A673 (cell line): ENCODE data around the gene ADAT1.

Experiments
- EZH2 ChIP-seq: fragments of 200-600 bp; sonication (generic); IDR thresholded peaks from 2 replicates; pipeline ENCODE4 v1.6.1; 2017; ENCODE audit warnings: borderline replicate concordance, low read depth, mild to moderate bottlenecking, mixed read lengths, antibody characterized with exemption, low read length; ENCODE audit not compliant: poor library complexity, severe bottlenecking
- TF ChIP-seq, protein P1 (sequence below): fragments of 300-800, 200-600 bp; sonication (generic); conservative IDR thresholded peaks from 2 replicates; pipeline ENCODE4 v1.5.1; 2017; ENCODE audit warnings: low read depth, mild to moderate bottlenecking, antibody characterized with exemption, low read length, moderate library complexity, mixed read lengths

DNA sequence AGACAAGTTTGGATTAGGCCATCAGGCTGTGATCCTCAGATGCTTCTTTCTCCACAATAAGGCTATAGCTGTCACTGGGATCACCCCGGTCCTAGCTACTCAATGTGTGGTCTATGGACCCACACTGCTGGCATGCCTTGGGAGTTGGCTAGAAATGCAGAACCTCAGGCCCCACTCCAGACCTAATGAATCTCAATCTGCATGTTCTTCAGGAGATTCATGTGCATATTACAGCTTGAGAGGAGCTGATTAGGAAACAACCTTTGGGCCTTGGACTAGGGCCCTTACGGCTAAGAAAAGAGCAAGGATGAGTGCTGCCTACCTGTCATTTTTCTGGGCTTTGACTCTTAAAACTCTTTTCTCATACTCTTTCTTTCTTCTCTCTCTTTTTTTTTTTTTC lies 7.5 kb downstream of the ADAT1 start:
- TF ChIP-seq, protein P1, sequence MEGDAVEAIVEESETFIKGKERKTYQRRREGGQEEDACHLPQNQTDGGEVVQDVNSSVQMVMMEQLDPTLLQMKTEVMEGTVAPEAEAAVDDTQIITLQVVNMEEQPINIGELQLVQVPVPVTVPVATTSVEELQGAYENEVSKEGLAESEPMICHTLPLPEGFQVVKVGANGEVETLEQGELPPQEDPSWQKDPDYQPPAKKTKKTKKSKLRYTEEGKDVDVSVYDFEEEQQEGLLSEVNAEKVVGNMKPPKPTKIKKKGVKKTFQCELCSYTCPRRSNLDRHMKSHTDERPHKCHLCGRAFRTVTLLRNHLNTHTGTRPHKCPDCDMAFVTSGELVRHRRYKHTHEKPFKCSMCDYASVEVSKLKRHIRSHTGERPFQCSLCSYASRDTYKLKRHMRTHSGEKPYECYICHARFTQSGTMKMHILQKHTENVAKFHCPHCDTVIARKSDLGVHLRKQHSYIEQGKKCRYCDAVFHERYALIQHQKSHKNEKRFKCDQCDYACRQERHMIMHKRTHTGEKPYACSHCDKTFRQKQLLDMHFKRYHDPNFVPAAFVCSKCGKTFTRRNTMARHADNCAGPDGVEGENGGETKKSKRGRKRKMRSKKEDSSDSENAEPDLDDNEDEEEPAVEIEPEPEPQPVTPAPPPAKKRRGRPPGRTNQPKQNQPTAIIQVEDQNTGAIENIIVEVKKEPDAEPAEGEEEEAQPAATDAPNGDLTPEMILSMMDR = no peak
- TF ChIP-seq EZH2 = no peak
